Measurements from ENCODE around the gene PRDM16. TPM values are rescaled to one million over a fixed set of nuclear protein-coding genes. Genes with fewer than 3 reads are reported as not detected.

The PRDM16 gene
- total RNA-seq, 1 experiment from 2014 or later: 6.1 TPM

DNA sequence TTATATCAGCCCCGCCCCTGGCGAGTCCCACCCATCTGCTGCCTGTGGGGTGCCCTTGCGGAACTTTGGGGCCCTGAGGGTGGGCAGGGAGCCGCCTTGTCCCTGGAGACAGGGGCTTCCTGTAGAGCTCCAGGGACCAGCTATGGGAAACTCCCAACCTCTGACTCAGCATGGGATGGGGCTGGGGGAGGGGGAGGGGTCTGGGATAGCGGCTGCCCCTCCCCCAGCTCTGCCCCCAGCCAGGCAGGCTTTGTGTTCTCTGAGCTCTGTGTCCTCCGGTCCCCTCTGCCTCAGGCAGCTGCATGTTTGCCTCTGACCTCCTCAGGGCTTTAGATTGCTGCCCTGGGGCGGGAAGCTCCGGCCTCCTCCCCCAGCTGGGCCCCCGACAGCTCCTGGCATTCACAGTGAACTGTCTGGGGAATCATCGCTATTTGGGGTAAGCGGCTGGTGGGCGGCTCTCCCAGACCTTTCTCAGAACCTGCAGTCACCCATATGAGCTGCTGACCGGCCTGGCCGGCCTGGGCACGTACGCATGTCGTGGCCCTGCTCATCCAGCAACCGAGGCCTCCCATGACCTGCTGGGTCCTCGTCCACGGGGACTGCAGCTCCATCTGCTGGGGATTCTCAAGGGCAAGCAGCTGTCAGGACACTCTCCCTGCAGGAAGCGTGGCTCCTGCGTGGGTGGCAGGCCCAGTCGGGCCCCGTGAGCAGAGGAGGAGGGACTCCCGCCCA lies 402.5 kb downstream of the PRDM16 start:
- Histone ChIP-seq H3K9me2 (ENCODE audit: insufficient read depth) (no peaks in the 10 kb centered on the region), H3K4me2 (ENCODE audit: low read length) (no peak overlapping the region), H3K4me1 (ENCODE audit: control insufficient read depth in 1 of 2, insufficient read depth in 2 of 2, low read length in 2 of 2) (peaks cover 0 to 12% of the 10 kb centered on the region in 2 experiments; a peak in 1 of 4 replicates), H3K27ac (ENCODE audit: low read depth, low read length) (no peak overlapping the region), H3K79me2 (ENCODE audit: insufficient read depth, low read length) (no peaks in the 10 kb centered on the region), H2AFZ (ENCODE audit: low read depth, low read length, poor library complexity, severe bottlenecking) (no peak overlapping the region), H3K27me3 (ENCODE audit: insufficient read depth, low read length) (no peaks in the 10 kb centered on the region), H3K36me3 (ENCODE audit: control insufficient read depth in 1 of 2, insufficient read depth in 2 of 2, low read length in 2 of 2) (0 out of 4 replicates have a peak, but pooled peaks cover 0 to 3% of the 10 kb centered on the region in 2 experiments), H4K20me1 (ENCODE audit: insufficient read depth) (no peaks in the 10 kb centered on the region), H3K9ac (ENCODE audit: low read length) (no peak overlapping the region), H3K9me3 (ENCODE audit: control insufficient read depth in 1 of 2, insufficient read depth in 1 of 2, low read depth in 1 of 2, low read length in 2 of 2) (no peaks in the 10 kb centered on the region), H3K4me3 (replicated peaks in 1 of 2; ENCODE audit: low read depth in 1 of 2, low read length in 2 of 2) (no peak overlapping the region)
- DNase-seq (ENCODE audit: low read depth, low spot score) (no peak), ATAC-seq (peak; percentile 42; the same call in 1 of the 2 replicates)
- CTCF ChIA-PET: interaction anchor here (0.6 to 1.2 kb wide), 3 partner anchors 10 to 42 kb away, joined by 3 to 7 read pairs (median 4); no protein-coding TSS in a partner anchor
- BruUV-seq (replicated peaks): no TSS peak
- TF ChIP-seq FOSL1 (IDR thresholded peaks at IDR 0.05; ENCODE audit: low read depth): no peak
- 0 out of 6 replicates have a peak, but pooled peaks of 1 of the 3 experiments have one; percentile 22 for TF ChIP-seq CTCF (IDR thresholded peaks at IDR 0.05 in 2 of 3, conservative IDR thresholded peaks at IDR 0.05 in 1 of 3; ENCODE audit: borderline replicate concordance in 1 of 3, insufficient read depth in 1 of 3, low read depth in 2 of 3, low read length in 2 of 3)
- intact Hi-C loops (cut with micrococcal nuclease): no loop called here
- RAD21 ChIA-PET (ENCODE audit: low non-redundant PET in 1 of 2, low total read pairs in 2 of 2, uncharacterized antibody in 2 of 2, unreplicated experiment in 2 of 2): interaction anchor here (0.8 to 0.9 kb wide), 2 partner anchors 18 kb away, joined by 3 read pairs; no protein-coding TSS in a partner anchor
- POLR2A ChIA-PET: no interaction called here

- H3K36me3 ChIP-seq (ENCODE audit: control insufficient read depth in 1 of 2, insufficient read depth in 2 of 2, low read length in 2 of 2): 0 out of 4 replicates have a peak, but pooled peaks cover 0 to 3% of the 10 kb centered on the region in 2 experiments
- no peak overlapping the region for H2AFZ ChIP-seq (ENCODE audit: low read depth, low read length, poor library complexity, severe bottlenecking)
- peaks cover 0 to 12% of the 10 kb centered on the region in 2 experiments; a peak in 1 of 4 replicates for H3K4me1 ChIP-seq (ENCODE audit: control insufficient read depth in 1 of 2, insufficient read depth in 2 of 2, low read length in 2 of 2)
- H4K20me1 ChIP-seq (ENCODE audit: insufficient read depth): no peaks in the 10 kb centered on the region
- intact Hi-C loops (cut with micrococcal nuclease): no loop called here
- no peaks in the 10 kb centered on the region for H3K9me3 ChIP-seq (ENCODE audit: control insufficient read depth in 1 of 2, insufficient read depth in 1 of 2, low read depth in 1 of 2, low read length in 2 of 2)
- DNase-seq (ENCODE audit: low read depth, low spot score): no peak
- H3K27me3 ChIP-seq (ENCODE audit: insufficient read depth, low read length): no peaks in the 10 kb centered on the region
- no TSS peak for BruUV-seq (replicated peaks)
- POLR2A ChIA-PET: no interaction called here
- no peaks in the 10 kb centered on the region for H3K9me2 ChIP-seq (ENCODE audit: insufficient read depth)
- CTCF ChIA-PET: interaction anchor here (1.2 kb wide), 2 partner anchors 10 to 19 kb away, joined by 4 to 7 read pairs; no protein-coding TSS in a partner anchor
- H3K4me3 ChIP-seq (replicated peaks in 1 of 2; ENCODE audit: low read depth in 1 of 2, low read length in 2 of 2): no peak overlapping the region
- H3K4me2 ChIP-seq (ENCODE audit: low read length): no peak overlapping the region
- H3K79me2 ChIP-seq (ENCODE audit: insufficient read depth, low read length): no peaks in the 10 kb centered on the region
- no peak overlapping the region for H3K27ac ChIP-seq (ENCODE audit: low read depth, low read length)
- RAD21 ChIA-PET (ENCODE audit: low non-redundant PET in 1 of 2, low total read pairs in 2 of 2, uncharacterized antibody in 2 of 2, unreplicated experiment in 2 of 2): no interaction called here
- no peak overlapping the region for H3K9ac ChIP-seq (ENCODE audit: low read length)
- TF ChIP-seq ZNF274 (IDR thresholded peaks at IDR 0.05; ENCODE audit: low read depth, low read length) (no peak), EGR1 (IDR thresholded peaks at IDR 0.05; ENCODE audit: low read depth) (no peak), CEBPB (IDR thresholded peaks at IDR 0.05; ENCODE audit: low read depth) (no peak), EZH2phosphoT487 (IDR thresholded peaks at IDR 0.05; ENCODE audit: borderline replicate concordance) (no peak), ELF1 (IDR thresholded peaks at IDR 0.05; ENCODE audit: borderline replicate concordance, low read depth) (no peak), CTCF (IDR thresholded peaks at IDR 0.05 in 2 of 3, conservative IDR thresholded peaks at IDR 0.05 in 1 of 3; ENCODE audit: borderline replicate concordance in 1 of 3, insufficient read depth in 1 of 3, low read depth in 2 of 3, low read length in 2 of 3) (no peak), RAD21 (IDR thresholded peaks at IDR 0.05; ENCODE audit: low read depth) (no peak), SP1 (IDR thresholded peaks at IDR 0.05; ENCODE audit: low read depth) (no peak)
- TF ChIP-seq, protein P1, sequence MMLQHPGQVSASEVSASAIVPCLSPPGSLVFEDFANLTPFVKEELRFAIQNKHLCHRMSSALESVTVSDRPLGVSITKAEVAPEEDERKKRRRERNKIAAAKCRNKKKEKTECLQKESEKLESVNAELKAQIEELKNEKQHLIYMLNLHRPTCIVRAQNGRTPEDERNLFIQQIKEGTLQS (IDR thresholded peaks at IDR 0.05): no peak
- ATAC-seq: no peak
Observed at GRCh38 chr1:3472088-3472850, 403.3 kb downstream of the PRDM16 start.
